HG03039 (cell line): ENCODE results near the gene TYSND1.
A peak's percentile ranks its signal among the peaks of the same experiment; 100 is the strongest.
"Not testable (repeated sequence)": the region's sequence is repeated elsewhere in the genome, so short reads cannot be mapped to it uniquely, and the experiment has no call there.

Experiments used
- ATAC-seq: cut with Tn5 transposase; IDR thresholded peaks from one replicate; pipeline ENCODE4 v1.9.1; 2021; ENCODE audit warnings: mild to moderate bottlenecking, moderate library complexity; ENCODE audit not compliant: unreplicated experiment

TYSND1 gene

GRCh38 chr10:70164163-70164562, 17.7 kb upstream of the TYSND1 start:
- ATAC-seq = no peak

- ATAC-seq = no peak
Measured at GRCh38 chr10:70163448-70163847, 16.9 kb upstream of the TYSND1 start.

- peak; percentile 61 for ATAC-seq
Measured at GRCh38 chr10:70162892-70163201, 16.3 kb upstream of the TYSND1 start.

GRCh38 chr10:70162151-70162891, 15.8 kb upstream of the TYSND1 start:
- ATAC-seq = no peak

GRCh38 chr10:70160798-70161197, 14.3 kb upstream of the TYSND1 start:
- ATAC-seq = no peak

GRCh38 chr10:70159366-70159765, 12.9 kb upstream of the TYSND1 start:
- ATAC-seq = not testable (repeated sequence)

GRCh38 chr10:70158113-70158512, 11.6 kb upstream of the TYSND1 start:
- ATAC-seq = no peak

GRCh38 chr10:70155255-70155838, 8.8 kb upstream of the TYSND1 start:
- no peak for ATAC-seq

GRCh38 chr10:70148516-70148915, 2.0 kb upstream of the TYSND1 start:
- ATAC-seq = no peak

- ATAC-seq = no peak
Measured at GRCh38 chr10:70147259-70147625, 742 bp upstream of the TYSND1 start.

- peak; percentile 34 for ATAC-seq
Measured at GRCh38 chr10:70145666-70146488, 623 bp downstream of the TYSND1 start.

GRCh38 chr10:70145166-70145665, 1.3 kb downstream of the TYSND1 start:
- ATAC-seq = peak; percentile 6

GRCh38 chr10:70144372-70145110, 2.0 kb downstream of the TYSND1 start:
- no peak for ATAC-seq

GRCh38 chr10:70142555-70142954, 3.9 kb downstream of the TYSND1 start:
- no peak for ATAC-seq

- ATAC-seq = no peak
Measured at GRCh38 chr10:70140297-70140696, 6.2 kb downstream of the TYSND1 start.

GRCh38 chr10:70139997-70140250, 6.6 kb downstream of the TYSND1 start:
- ATAC-seq = no peak

- no peak for ATAC-seq
Measured at GRCh38 chr10:70139151-70139996, 7.1 kb downstream of the TYSND1 start.

- ATAC-seq = no peak
Measured at GRCh38 chr10:70137927-70138883, 8.3 kb downstream of the TYSND1 start.

GRCh38 chr10:70137135-70137534, 9.4 kb downstream of the TYSND1 start:
- no peak for ATAC-seq
